A549 (cell line): Measurements from ENCODE around the gene PATL2.

Source experiments
- CEBPB ChIP-seq, 2 experiments: fragments of >200 bp in 1 of 2; sonication (Bioruptor Twin) in 1 of 2; formaldehyde crosslinking in 1 of 2; IDR thresholded peaks; 2 replicates each; pipeline ENCODE4 v1.6.1; 2012 to 2016
- CTCF ChIP-seq: fragments of >200 bp; sonication (Bioruptor Twin); formaldehyde crosslinking; IDR thresholded peaks from 3 replicates; pipeline ENCODE4 v1.5.1; 2016
- E2F6 ChIP-seq: IDR thresholded peaks from 2 replicates; pipeline ENCODE4 v1.6.1; 2012; ENCODE audit warnings: low read depth, borderline replicate concordance
- EP300 ChIP-seq, 2 experiments: fragments of >200 bp; sonication (Bioruptor Twin); formaldehyde crosslinking; IDR thresholded peaks; 2 replicates in 1 of 2; 3 replicates in 1 of 2; pipeline ENCODE4 v1.6.1; 2016 to 2017
- ESRRA ChIP-seq: fragments of 150-350 bp; IDR thresholded peaks from 2 replicates; pipeline ENCODE4 v1.6.1; 2014; ENCODE audit warnings: mild to moderate bottlenecking, low read length, borderline replicate concordance
- FOSL2 ChIP-seq, 2 experiments: fragments of 450-650 bp in 1 of 2; fragments of >200 bp in 1 of 2; sonication (Bioruptor Twin) in 1 of 2; formaldehyde crosslinking; IDR thresholded peaks; 2 replicates each; pipeline versions ENCODE4 v1.5.0 to v1.6.1; 2016 to 2020; ENCODE audit warnings: mild to moderate bottlenecking in 1 of 2, moderate library complexity in 1 of 2
- KDM1A ChIP-seq: fragments of 200-600 bp; sonication (generic); IDR thresholded peaks from 2 replicates; pipeline ENCODE4 v1.6.1; 2016; ENCODE audit warnings: low read depth, mild to moderate bottlenecking
- KDM5A ChIP-seq: fragments of 200-600 bp; sonication (generic); IDR thresholded peaks from 2 replicates; pipeline ENCODE4 v1.6.1; 2016; ENCODE audit warnings: antibody characterized with exemption, mild to moderate bottlenecking
- MYC ChIP-seq: IDR thresholded peaks from 2 replicates; pipeline ENCODE4 v1.6.1; 2012; ENCODE audit warnings: mild to moderate bottlenecking, inconsistent platforms, low read length, improper control_type of control experiment, borderline replicate concordance
- POLR2A ChIP-seq: IDR thresholded peaks from 2 replicates; pipeline ENCODE4 v1.6.1; 2012; ENCODE audit warnings: mild to moderate bottlenecking, low read length
- RFX5 ChIP-seq: fragments of 450-650 bp; IDR thresholded peaks from 2 replicates; pipeline ENCODE4 v1.7.1; 2014; ENCODE audit warnings: antibody characterized with exemption, mild to moderate bottlenecking, moderate library complexity
- RNF2 ChIP-seq: fragments of 200-600 bp; sonication (generic); IDR thresholded peaks from 2 replicates; pipeline ENCODE4 v1.6.1; 2016; ENCODE audit warnings: low read depth, mild to moderate bottlenecking, antibody characterized with exemption, moderate library complexity, borderline replicate concordance
- TF ChIP-seq, protein P1 (sequence below): IDR thresholded peaks from 2 replicates; pipeline ENCODE4 v1.6.1; 2012

DNA sequence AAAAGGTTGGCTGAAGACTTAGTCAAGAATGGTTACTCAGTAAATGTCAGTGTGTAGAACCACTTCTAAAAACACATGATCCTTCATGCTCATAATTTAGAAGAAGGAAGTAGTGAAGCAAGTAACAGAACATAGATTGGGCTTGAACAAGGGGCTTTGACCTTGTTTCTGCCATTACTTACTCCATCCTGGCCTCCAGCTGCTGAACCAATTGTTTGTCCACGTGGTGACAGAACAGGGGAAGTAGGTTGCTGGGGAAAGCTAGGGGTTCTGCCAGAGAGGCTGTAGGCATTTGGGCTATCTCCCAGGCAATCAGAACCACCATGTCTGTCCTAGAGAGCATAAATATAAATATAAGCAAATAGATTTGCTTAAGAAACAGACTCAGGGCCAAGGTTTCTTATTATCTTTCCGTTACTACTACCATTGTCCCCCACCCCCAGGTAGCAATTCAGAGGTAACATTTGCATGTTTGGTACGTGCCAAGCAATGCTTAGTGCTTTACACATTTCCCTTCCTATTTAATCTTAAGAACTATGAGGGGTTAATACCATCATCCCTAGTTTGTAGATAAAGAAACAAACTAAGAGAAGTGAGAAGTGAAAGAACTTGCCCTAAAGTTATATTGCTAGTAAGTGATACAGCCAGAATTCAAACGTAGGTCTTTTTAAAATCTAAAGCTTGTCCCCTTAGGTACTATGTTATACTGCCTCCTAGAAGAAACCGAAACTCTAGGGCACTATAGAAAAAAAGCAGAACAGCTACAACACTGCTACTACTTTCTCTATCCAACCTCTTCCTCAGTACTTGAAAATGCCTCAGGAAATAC is 44.7 kb downstream of the PATL2 start:
- no peak for TF ChIP-seq CTCF
- no peak for TF ChIP-seq FOSL2 (IDR thresholded peaks at IDR 0.05)
- TF ChIP-seq FOSL2 (CRISPR knock-in tag; IDR thresholded peaks at IDR 0.05), result no peak
- no peak for TF ChIP-seq CEBPB (IDR thresholded peaks at IDR 0.05)
- TF ChIP-seq EP300 (IDR thresholded peaks at IDR 0.05), result no peak
- TF ChIP-seq E2F6, result no peak
- no peak for TF ChIP-seq KDM5A
- TF ChIP-seq ESRRA, result no peak
- TF ChIP-seq POLR2A, result no peak
- no peak for TF ChIP-seq KDM1A
- no peak for TF ChIP-seq MYC
- TF ChIP-seq, protein P1, sequence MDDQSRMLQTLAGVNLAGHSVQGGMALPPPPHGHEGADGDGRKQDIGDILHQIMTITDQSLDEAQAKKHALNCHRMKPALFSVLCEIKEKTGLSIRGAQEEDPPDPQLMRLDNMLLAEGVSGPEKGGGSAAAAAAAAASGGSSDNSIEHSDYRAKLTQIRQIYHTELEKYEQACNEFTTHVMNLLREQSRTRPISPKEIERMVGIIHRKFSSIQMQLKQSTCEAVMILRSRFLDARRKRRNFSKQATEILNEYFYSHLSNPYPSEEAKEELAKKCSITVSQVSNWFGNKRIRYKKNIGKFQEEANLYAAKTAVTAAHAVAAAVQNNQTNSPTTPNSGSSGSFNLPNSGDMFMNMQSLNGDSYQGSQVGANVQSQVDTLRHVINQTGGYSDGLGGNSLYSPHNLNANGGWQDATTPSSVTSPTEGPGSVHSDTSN, result no peak
- TF ChIP-seq RFX5, result no peak
- no peak for TF ChIP-seq RNF2
